ENCODE measurements around the gene TMEM60. TPM values are rescaled to one million over a fixed set of nuclear protein-coding genes. Genes with fewer than 3 reads are reported as not detected.

The TMEM60 gene
- total RNA-seq, 6 donors from 2014 or later, result 8.7 to 19.7 (median 19.1) TPM; not detected in 1

DNA sequence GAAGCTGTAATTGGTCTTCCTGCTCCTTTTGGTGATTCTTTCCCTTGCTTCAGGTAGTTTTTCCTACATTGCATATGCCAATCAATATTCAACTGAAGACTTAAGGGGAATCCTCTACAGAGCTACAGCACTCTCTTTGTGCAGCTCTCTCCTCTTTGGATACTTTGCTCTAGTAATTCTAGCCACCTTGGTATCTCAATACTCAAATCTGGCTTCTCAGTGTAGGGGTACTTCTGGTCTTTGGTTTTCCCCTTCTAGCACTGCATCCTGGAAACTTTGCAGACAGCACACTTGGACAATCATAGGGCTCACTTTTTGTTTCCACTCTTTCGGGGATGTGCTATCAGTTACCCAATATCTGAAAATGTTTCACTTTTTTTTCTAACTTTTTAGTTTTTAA lies 10.3 kb upstream of the TMEM60 start:
- TF ChIP-seq, protein P1, sequence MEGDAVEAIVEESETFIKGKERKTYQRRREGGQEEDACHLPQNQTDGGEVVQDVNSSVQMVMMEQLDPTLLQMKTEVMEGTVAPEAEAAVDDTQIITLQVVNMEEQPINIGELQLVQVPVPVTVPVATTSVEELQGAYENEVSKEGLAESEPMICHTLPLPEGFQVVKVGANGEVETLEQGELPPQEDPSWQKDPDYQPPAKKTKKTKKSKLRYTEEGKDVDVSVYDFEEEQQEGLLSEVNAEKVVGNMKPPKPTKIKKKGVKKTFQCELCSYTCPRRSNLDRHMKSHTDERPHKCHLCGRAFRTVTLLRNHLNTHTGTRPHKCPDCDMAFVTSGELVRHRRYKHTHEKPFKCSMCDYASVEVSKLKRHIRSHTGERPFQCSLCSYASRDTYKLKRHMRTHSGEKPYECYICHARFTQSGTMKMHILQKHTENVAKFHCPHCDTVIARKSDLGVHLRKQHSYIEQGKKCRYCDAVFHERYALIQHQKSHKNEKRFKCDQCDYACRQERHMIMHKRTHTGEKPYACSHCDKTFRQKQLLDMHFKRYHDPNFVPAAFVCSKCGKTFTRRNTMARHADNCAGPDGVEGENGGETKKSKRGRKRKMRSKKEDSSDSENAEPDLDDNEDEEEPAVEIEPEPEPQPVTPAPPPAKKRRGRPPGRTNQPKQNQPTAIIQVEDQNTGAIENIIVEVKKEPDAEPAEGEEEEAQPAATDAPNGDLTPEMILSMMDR (IDR thresholded peaks at IDR 0.05), result no peak
- TF ChIP-seq POLR2A (IDR thresholded peaks at IDR 0.05) (no peak), POLR2AphosphoS5 (IDR thresholded peaks at IDR 0.05) (no peak), EP300 (IDR thresholded peaks at IDR 0.05) (no peak)
- WGBS, 2 donors, result 87 to 89% methylated on average over 1 of the region's 1 CpG
- ATAC-seq (ENCODE audit: low FRiP score in 2 of 2) (no peak), DNase-seq (no peak)
- H3K27me3 ChIP-seq, result no peaks in the 10 kb centered on the region
- peaks cover 0 to 5% (median 2%) of the 10 kb centered on the region in 4 donors for H3K4me1 ChIP-seq
- H3K4me3 ChIP-seq, result no peak overlapping the region
- H3K9me3 ChIP-seq, result peaks cover 0 to 8% (median 5%) of the 10 kb centered on the region in 4 donors
- no peaks in the 10 kb centered on the region for H3K36me3 ChIP-seq
- no peak overlapping the region for H3K27ac ChIP-seq

DNA sequence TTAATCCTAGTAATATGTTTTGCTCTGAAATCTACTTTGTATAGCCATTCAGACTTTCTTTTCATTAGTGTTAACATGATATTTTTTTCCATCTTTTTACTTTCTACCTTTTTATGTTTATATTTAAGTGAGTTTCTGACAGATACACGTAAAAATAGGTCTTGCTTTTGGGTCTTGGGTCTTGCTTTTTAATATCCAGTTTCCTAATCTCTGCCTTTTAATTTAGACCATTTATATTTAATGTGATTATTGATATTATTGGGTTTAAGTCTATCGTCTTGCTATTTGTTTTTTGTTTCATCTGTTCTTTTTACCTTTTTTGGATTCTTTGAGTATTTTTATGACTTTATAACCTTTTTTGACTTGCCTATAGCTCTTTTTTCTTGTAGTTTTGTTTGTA lies 8.2 kb upstream of the TMEM60 start:
- 96 to 100% methylated on average over 2 of the region's 2 CpGs for WGBS, 2 donors
- H3K36me3 ChIP-seq, result no peaks in the 10 kb centered on the region
- TF ChIP-seq EP300 (IDR thresholded peaks at IDR 0.05) (no peak), POLR2AphosphoS5 (IDR thresholded peaks at IDR 0.05) (no peak), POLR2A (IDR thresholded peaks at IDR 0.05) (no peak)
- TF ChIP-seq, protein P1 (IDR thresholded peaks at IDR 0.05), result no peak
- peaks cover 3 to 10% (median 5%) of the 10 kb centered on the region in 4 donors for H3K4me1 ChIP-seq
- H3K9me3 ChIP-seq, result peaks cover 0 to 8% (median 5%) of the 10 kb centered on the region in 4 donors
- H3K27me3 ChIP-seq, result no peaks in the 10 kb centered on the region
- no peak for ATAC-seq (ENCODE audit: low FRiP score in 2 of 2)
- no peak overlapping the region for H3K4me3 ChIP-seq
- DNase-seq, result no peak
- no peak overlapping the region for H3K27ac ChIP-seq

DNA sequence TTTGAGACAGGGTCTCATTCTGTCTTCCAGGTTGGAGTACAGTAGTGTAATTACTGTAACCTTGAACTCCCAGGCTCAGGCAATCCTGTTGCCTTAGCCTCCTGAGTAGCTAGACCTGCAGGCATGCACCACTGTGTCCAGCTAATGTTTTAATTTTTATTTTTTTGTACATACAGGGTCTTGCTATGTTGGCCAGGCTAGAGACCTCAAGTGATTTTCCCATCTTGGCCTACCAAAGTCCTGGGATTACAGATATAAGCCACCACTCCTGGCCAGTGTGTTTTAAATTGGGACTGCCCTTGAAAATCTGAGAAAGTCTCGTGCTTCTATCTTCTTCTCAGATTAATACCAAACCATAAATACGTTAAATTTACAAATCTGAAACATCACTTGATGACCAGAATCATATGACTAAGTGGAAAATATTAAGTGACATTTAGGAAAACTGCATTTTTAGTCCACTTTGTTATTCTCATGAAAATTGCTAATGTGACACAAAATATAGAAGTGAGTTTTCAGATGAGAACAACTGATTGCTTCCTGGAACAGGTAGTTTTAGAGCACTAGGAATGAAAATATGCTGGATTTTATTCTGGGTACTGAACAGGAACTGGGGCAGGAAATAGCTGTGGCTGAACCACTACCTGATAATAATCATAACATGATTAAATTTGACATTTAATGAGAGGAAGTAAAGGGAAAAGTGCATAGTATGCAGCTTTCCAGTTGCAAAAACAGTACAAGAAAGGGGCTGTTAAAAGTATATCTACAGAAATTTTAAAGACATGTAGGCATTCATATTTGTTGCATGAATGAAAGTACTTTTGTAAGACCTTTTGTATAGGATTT lies 4.5 kb upstream of the TMEM60 start:
- TF ChIP-seq POLR2A (IDR thresholded peaks at IDR 0.05) (no peak), EP300 (IDR thresholded peaks at IDR 0.05) (no peak)
- TF ChIP-seq, protein P1 (IDR thresholded peaks at IDR 0.05), result no peak
- H3K27ac ChIP-seq, result no peak overlapping the region
- H3K4me3 ChIP-seq, result no peak overlapping the region
- no peaks in the 10 kb centered on the region for H3K36me3 ChIP-seq
- peaks cover 0 to 8% (median 5%) of the 10 kb centered on the region in 4 donors for H3K9me3 ChIP-seq
- 66% methylated on average over 2 of the region's 2 CpGs for WGBS, 2 donors
- no peaks in the 10 kb centered on the region for H3K27me3 ChIP-seq
- H3K4me1 ChIP-seq, result peaks cover 11 to 19% (median 12%) of the 10 kb centered on the region in 4 donors
- no peak for DNase-seq
- no peak for ATAC-seq (ENCODE audit: low FRiP score in 2 of 2)

DNA sequence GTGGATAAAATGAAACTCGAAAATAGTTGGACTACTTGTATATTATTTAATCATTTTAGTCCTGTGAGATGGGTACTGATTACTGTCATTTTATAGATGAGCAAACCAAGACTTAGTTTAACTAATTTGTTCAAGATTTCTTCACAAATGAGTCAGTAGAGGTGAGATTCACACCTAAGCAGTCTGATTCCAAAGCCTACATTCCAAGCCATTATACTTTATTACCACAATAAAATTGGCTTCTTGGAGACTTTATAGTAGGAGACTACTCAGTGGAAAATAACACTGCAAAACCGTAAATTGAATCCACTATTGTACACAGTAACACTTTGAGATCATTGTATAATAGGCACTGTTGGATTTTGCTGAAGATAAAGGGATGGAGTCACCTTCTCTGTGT lies 2.5 kb upstream of the TMEM60 start:
- no peaks in the 10 kb centered on the region for H3K9me3 ChIP-seq
- 94 to 96% methylated on average over 2 of the region's 2 CpGs for WGBS, 2 donors

More for the DNA sequence above, 2.5 kb upstream of the TMEM60 start:
- ATAC-seq (ENCODE audit: low FRiP score in 2 of 2) (no peak), DNase-seq (no peak)
- Histone ChIP-seq H3K4me3 (no peak overlapping the region), H3K36me3 (no peaks in the 10 kb centered on the region), H3K27me3 (no peaks in the 10 kb centered on the region), H3K27ac (no peak overlapping the region), H3K4me1 (peaks cover 21 to 37% (median 27%) of the 10 kb centered on the region in 4 donors)
- no peak for TF ChIP-seq EP300 (IDR thresholded peaks at IDR 0.05)
- TF ChIP-seq POLR2AphosphoS5 (IDR thresholded peaks at IDR 0.05), result no peak
- TF ChIP-seq POLR2A (IDR thresholded peaks at IDR 0.05), result no peak
- TF ChIP-seq, protein P1 (IDR thresholded peaks at IDR 0.05), result no peak
